ENCODE measurements around the gene CDH6.

GRCh38 chr5:31214229-31214628, 20.7 kb downstream of the CDH6 start:
- TF ChIP-seq CTCF (IDR thresholded peaks at IDR 0.05 in 2 of 3, conservative IDR thresholded peaks at IDR 0.05 in 1 of 3; ENCODE audit: borderline replicate concordance in 1 of 3, insufficient read depth in 1 of 3, low read depth in 2 of 3, low read length in 2 of 3) (no peak), EGR1 (IDR thresholded peaks at IDR 0.05; ENCODE audit: low read depth) (no peak), EZH2 (IDR thresholded peaks at IDR 0.05) (no peak), POLR2A (IDR thresholded peaks at IDR 0.05; ENCODE audit: borderline replicate concordance, extremely low read depth, insufficient read depth, insufficient read length) (no peak), REST (IDR thresholded peaks at IDR 0.05; ENCODE audit: low read depth) (no peak), YY1 (IDR thresholded peaks at IDR 0.05; ENCODE audit: extremely low read depth, insufficient replicate concordance, low read depth, low read length) (no peak), SRF (IDR thresholded peaks at IDR 0.05; ENCODE audit: low read depth) (no peak), SIN3A (IDR thresholded peaks at IDR 0.05; ENCODE audit: low read depth) (no peak), EZH2phosphoT487 (IDR thresholded peaks at IDR 0.05; ENCODE audit: borderline replicate concordance) (no peak), ATF3 (IDR thresholded peaks at IDR 0.05) (no peak), POLR2AphosphoS5 (IDR thresholded peaks at IDR 0.05; ENCODE audit: low read depth, low read length) (no peak), RAD21 (IDR thresholded peaks at IDR 0.05; ENCODE audit: low read depth) (no peak), TCF7L2 (IDR thresholded peaks at IDR 0.05; ENCODE audit: borderline replicate concordance, extremely low read depth, insufficient read depth, insufficient read length) (no peak)
